Activated CD8-positive, alpha-beta memory T cell treated with anti-CD3 and anti-CD28 coated beads, Interleukin-2, amount 50 U/mL, for 24 hours (primary cell): ENCODE data around the gene PCIF1.
"Not testable (repeated sequence)": the region's sequence is repeated elsewhere in the genome, so short reads cannot be mapped to it uniquely, and the experiment has no call there.

Experiments
- DNase-seq: peaks from one replicate; pipeline ENCODE4 v3.0.0-alpha.2; 2020; ENCODE audit errors: extremely low read depth

The PCIF1 gene

GRCh38 chr20:45967551-45968080 lies 33.1 kb downstream of the PCIF1 start:
- no peak for DNase-seq

- DNase-seq: no peak
These were observed 33.7 kb downstream of the PCIF1 start for GRCh38 chr20:45968081-45968671.

GRCh38 chr20:45968801-45969711 lies 34.6 kb downstream of the PCIF1 start:
- no peak for DNase-seq

- DNase-seq: no peak
These were observed 35.5 kb downstream of the PCIF1 start for GRCh38 chr20:45969712-45970634.

- no peak for DNase-seq
These were observed 36.4 kb downstream of the PCIF1 start for GRCh38 chr20:45970646-45971424.

- no peak for DNase-seq
These were observed 36.9 kb downstream of the PCIF1 start for GRCh38 chr20:45971425-45971674.

- peak; percentile 84 for DNase-seq
These were observed 37.4 kb downstream of the PCIF1 start, which contains the start of gene ZNF335 for GRCh38 chr20:45971675-45972499. Gene ZNF335 (minus strand): TSS chr20:45972203. CDS start chr20:45971410, 793 bp downstream.

- no peak for DNase-seq
These were observed 38.2 kb downstream of the PCIF1 start for GRCh38 chr20:45972500-45973183.

- no peak for DNase-seq
These were observed 40.5 kb downstream of the PCIF1 start for GRCh38 chr20:45974896-45975565.

- DNase-seq: no peak
These were observed 41.2 kb downstream of the PCIF1 start for GRCh38 chr20:45975686-45976085.

GRCh38 chr20:45976086-45976485 lies 41.6 kb downstream of the PCIF1 start:
- DNase-seq: no peak

- no peak for DNase-seq
These were observed 46.8 kb downstream of the PCIF1 start for GRCh38 chr20:45981261-45981660.

- no peak for DNase-seq
These were observed 48.8 kb downstream of the PCIF1 start for GRCh38 chr20:45983279-45983743.

- DNase-seq: no peak
These were observed 51.1 kb downstream of the PCIF1 start for GRCh38 chr20:45985573-45985972.

GRCh38 chr20:45987108-45987780 lies 52.8 kb downstream of the PCIF1 start:
- DNase-seq: peak; percentile 47

GRCh38 chr20:45988830-45989229 lies 54.3 kb downstream of the PCIF1 start:
- not testable (repeated sequence) for DNase-seq

GRCh38 chr20:45991616-45992015 lies 57.1 kb downstream of the PCIF1 start:
- no peak for DNase-seq

- DNase-seq: no peak
These were observed 58.9 kb downstream of the PCIF1 start for GRCh38 chr20:45993197-45993951.
